Fibroblast of lung (primary cell): ENCODE measurements around the gene PKNOX2. TPM values are rescaled to one million over a fixed set of nuclear protein-coding genes. Genes with fewer than 3 reads are reported as not detected.

ENCODE experiments used
- DNase-seq, 2 donors: peaks; one replicate each; pipeline versions ENCODE4 v3.0.0 to v3.0.0-alpha.2; 2010; ENCODE audit warnings: low read depth in 2 of 2
- H2AFZ ChIP-seq: 2 replicates; pipeline ENCODE4 v1.5.1; 2012; ENCODE audit warnings: low read length, control low read depth, inconsistent platforms
- H3K27ac ChIP-seq: 2 replicates; pipeline ENCODE4 v1.5.1; 2011; ENCODE audit warnings: low read length, control low read depth; ENCODE audit not compliant: insufficient read depth
- H3K27me3 ChIP-seq: 2 replicates; pipeline ENCODE4 v1.5.1; 2011; ENCODE audit warnings: mild to moderate bottlenecking, low read length; ENCODE audit not compliant: control insufficient read depth, insufficient read depth
- H3K36me3 ChIP-seq: 2 replicates; pipeline ENCODE4 v1.5.1; 2011; ENCODE audit warnings: low read length; ENCODE audit not compliant: control insufficient read depth, insufficient read depth
- H3K4me1 ChIP-seq: 2 replicates; pipeline ENCODE4 v1.5.1; 2011; ENCODE audit warnings: low read length; ENCODE audit not compliant: control insufficient read depth, insufficient read depth; ENCODE audit errors: extremely low read depth
- H3K4me2 ChIP-seq: 2 replicates; pipeline ENCODE4 v1.5.1; 2011; ENCODE audit warnings: low read length, control low read depth; ENCODE audit not compliant: insufficient read depth; ENCODE audit errors: extremely low read depth
- H3K4me3 ChIP-seq, 4 experiments: fragments of 200-600 bp in 1 of 4; sonication (generic) in 1 of 4; replicated peaks in 1 of 4; 2 replicates each; pipeline ENCODE4 v1.5.1; 2011 to 2016; ENCODE audit warnings: low read length in 4 of 4, low read depth in 3 of 4, mild to moderate bottlenecking in 3 of 4, control low read depth in 2 of 4, inconsistent platforms in 1 of 4, mixed read lengths in 1 of 4; ENCODE audit not compliant: insufficient read depth in 1 of 4; ENCODE audit errors: control extremely low read depth in 1 of 4
- H3K79me2 ChIP-seq: 2 replicates; pipeline ENCODE4 v1.5.1; 2012; ENCODE audit warnings: mild to moderate bottlenecking, low read length, inconsistent platforms; ENCODE audit not compliant: control insufficient read depth, insufficient read depth
- H3K9ac ChIP-seq: 2 replicates; pipeline ENCODE4 v1.5.1; 2011; ENCODE audit warnings: mild to moderate bottlenecking, low read length, control low read depth; ENCODE audit not compliant: insufficient read depth
- H3K9me3 ChIP-seq: 2 replicates; pipeline ENCODE4 v1.5.1; 2012; ENCODE audit warnings: low read depth, low read length; ENCODE audit not compliant: control insufficient read depth, insufficient read depth
- H4K20me1 ChIP-seq: 2 replicates; pipeline ENCODE4 v1.5.1; 2011; ENCODE audit warnings: low read length; ENCODE audit not compliant: control insufficient read depth, insufficient read depth; ENCODE audit errors: extremely low read depth
- CTCF ChIP-seq, 2 donors: IDR thresholded peaks in 1 of 2; conservative IDR thresholded peaks in 1 of 2; 1 replicate in 1 of 2; 2 replicates in 1 of 2; pipeline ENCODE4 v1.5.1; 2011 to 2012; ENCODE audit warnings: low read length in 2 of 2, control low read depth in 1 of 2, inconsistent platforms in 1 of 2, low read depth in 1 of 2, mild to moderate bottlenecking in 1 of 2
- EZH2 ChIP-seq: IDR thresholded peaks from 2 replicates; pipeline ENCODE4 v1.5.1; 2012; ENCODE audit warnings: low read length, control low read depth, mild to moderate bottlenecking; ENCODE audit errors: missing control alignments
- polyA plus RNA-seq, 2 donors: library from polyadenylated mRNA; depleted of rRNA in 1 of 2; stranded (reverse) in 1 of 2; unstranded in 1 of 2; fragments of >200 nt; gene quantifications; 2 replicates each; pipeline ENCODE4 v1.2.1, GENCODE V29; 2011 to 2012; ENCODE audit warnings: missing spikeins in 1 of 2
- total RNA-seq: library from RNA; depleted of rRNA; stranded (reverse); fragments of >200 nt; gene quantifications from 2 replicates; pipeline ENCODE4 v1.2.1, GENCODE V29; 2014

Gene PKNOX2
- total and polyA plus RNA-seq, 2 donors (not counting 1 experiment from before 2014, with no cell fraction given) = 0.33 to 2.2 TPM

GRCh38 chr11:125360066-125360465, 195.5 kb downstream of the PKNOX2 start:
- Histone ChIP-seq H3K4me1 (peaks cover 6% of the 10 kb centered on the region), H3K4me2 (no peak overlapping the region), H3K27me3 (no peaks in the 10 kb centered on the region), H3K9ac (no peak overlapping the region), H3K9me3 (no peaks in the 10 kb centered on the region), H4K20me1 (no peaks in the 10 kb centered on the region), H3K4me3 (no peak overlapping the region), H3K27ac (no peak overlapping the region), H3K36me3 (no peaks in the 10 kb centered on the region), H2AFZ (no peak overlapping the region), H3K79me2 (no peaks in the 10 kb centered on the region)
- TF ChIP-seq CTCF (conservative IDR thresholded peaks at IDR 0.05 in 1 of 2, IDR thresholded peaks at IDR 0.05 in 1 of 2; ENCODE audit: low read depth in 1 of 2, low read length in 2 of 2) (no peak), EZH2 (no peak)
- no peak for DNase-seq

GRCh38 chr11:125364121-125364826, 199.7 kb downstream of the PKNOX2 start:
- Histone ChIP-seq H3K36me3 (no peaks in the 10 kb centered on the region), H4K20me1 (no peaks in the 10 kb centered on the region), H3K27me3 (no peaks in the 10 kb centered on the region), H3K9me3 (no peaks in the 10 kb centered on the region), H3K4me1 (peaks cover 3% of the 10 kb centered on the region), H3K79me2 (no peaks in the 10 kb centered on the region), H3K4me2 (no peak overlapping the region), H3K27ac (peak overlapping the region; percentile 5), H3K4me3 (no peak overlapping the region), H2AFZ (peak overlapping the region; percentile 13), H3K9ac (no peak overlapping the region)
- peak; percentile 24 to 64 for DNase-seq
- peak in 1 of 2 donors; percentile 38 for TF ChIP-seq CTCF (conservative IDR thresholded peaks at IDR 0.05 in 1 of 2, IDR thresholded peaks at IDR 0.05 in 1 of 2; ENCODE audit: low read depth in 1 of 2, low read length in 2 of 2)
- TF ChIP-seq EZH2 = no peak

- H4K20me1 ChIP-seq = no peaks in the 10 kb centered on the region
- no peak overlapping the region for H3K4me3 ChIP-seq
- no peaks in the 10 kb centered on the region for H3K27me3 ChIP-seq
- H3K79me2 ChIP-seq = no peaks in the 10 kb centered on the region
- H3K9ac ChIP-seq = no peak overlapping the region
- no peak for TF ChIP-seq CTCF (conservative IDR thresholded peaks at IDR 0.05 in 1 of 2, IDR thresholded peaks at IDR 0.05 in 1 of 2; ENCODE audit: low read depth in 1 of 2, low read length in 2 of 2)
- TF ChIP-seq EZH2 = no peak
- no peak overlapping the region for H2AFZ ChIP-seq
- no peaks in the 10 kb centered on the region for H3K36me3 ChIP-seq
- DNase-seq = no peak
- no peak overlapping the region for H3K27ac ChIP-seq
- H3K4me2 ChIP-seq = no peak overlapping the region
- peaks cover 3% of the 10 kb centered on the region for H3K4me1 ChIP-seq
- H3K9me3 ChIP-seq = no peaks in the 10 kb centered on the region
Observed at GRCh38 chr11:125365196-125365931, 200.8 kb downstream of the PKNOX2 start.
